ENCODE results near the gene DHRS2. TPM values are rescaled to one million over a fixed set of nuclear protein-coding genes. Genes with fewer than 3 reads are reported as not detected.
"Not testable (repeated sequence)": the region's sequence is repeated elsewhere in the genome, so short reads cannot be mapped to it uniquely, and the experiment has no call there.

Gene DHRS2
- total RNA-seq, 2 donors from 2014 or later: 1.3 to 3.3 TPM

- Histone ChIP-seq H3K4me3 (no peak overlapping the region), H3K27ac (peak overlapping the region in 3 of 4 donors; percentile 73 to 91 (median 77)), H3K4me1 (peaks cover 93% of the 10 kb centered on the region), H3K9me3 (no peaks in the 10 kb centered on the region), H3K36me3 (replicated peaks in 1 of 2; ENCODE audit: insufficient read depth in 1 of 2, low read depth in 2 of 2) (no peaks in the 10 kb centered on the region), H3K27me3 (no peaks in the 10 kb centered on the region)
- intact Hi-C loops (cut with DNase I): no loop called here
- TF ChIP-seq POLR2A (IDR thresholded peaks at IDR 0.05) (no peak), CTCF (IDR thresholded peaks at IDR 0.05) (no peak)
- 82 to 91% methylated on average over 3 of the region's 3 CpGs for WGBS, 2 donors
- ATAC-seq (no peak), DNase-seq (no peak)
These were observed 27.2 kb upstream of the DHRS2 start for GRCh38 chr14:23609001-23609400.

GRCh38 chr14:23609411-23610089, 26.6 kb upstream of the DHRS2 start:
- peak in 2 of 4 donors; percentile 25 to 60 for DNase-seq
- H3K36me3 ChIP-seq (replicated peaks in 1 of 2; ENCODE audit: insufficient read depth in 1 of 2, low read depth in 2 of 2); intact Hi-C loops (cut with DNase I); H3K4me3 ChIP-seq; H3K27me3 ChIP-seq; H3K9me3 ChIP-seq: not testable (repeated sequence)
- peaks cover 98% of the 10 kb centered on the region for H3K4me1 ChIP-seq
- peak overlapping the region in 3 of 4 donors; percentile 73 to 91 (median 77) for H3K27ac ChIP-seq
- WGBS, 2 donors: 36 to 45% methylated on average over 7 of the region's 7 CpGs
- ATAC-seq: peak; percentile 25

GRCh38 chr14:23610090-23610814, 25.9 kb upstream of the DHRS2 start:
- no peak for ATAC-seq
- no peak for DNase-seq
- Histone ChIP-seq H3K36me3 (replicated peaks in 1 of 2; ENCODE audit: insufficient read depth in 1 of 2, low read depth in 2 of 2) (no peaks in the 10 kb centered on the region), H3K9me3 (no peaks in the 10 kb centered on the region), H3K27ac (peak overlapping the region in 3 of 4 donors; percentile 73 to 91 (median 77)), H3K27me3 (no peaks in the 10 kb centered on the region), H3K4me3 (no peak overlapping the region), H3K4me1 (peaks cover 100% of the 10 kb centered on the region)
- intact Hi-C loops (cut with DNase I): no loop called here
- TF ChIP-seq POLR2A (IDR thresholded peaks at IDR 0.05) (no peak), CTCF (IDR thresholded peaks at IDR 0.05) (no peak)
- 61 to 82% methylated on average over 2 of the region's 2 CpGs for WGBS, 2 donors

GRCh38 chr14:23610815-23611289, 25.3 kb upstream of the DHRS2 start:
- no peak for ATAC-seq
- H3K4me1 ChIP-seq: peaks cover 99% of the 10 kb centered on the region

More at GRCh38 chr14:23610815-23611289, 25.3 kb upstream of the DHRS2 start:
- no peak for TF ChIP-seq POLR2A (IDR thresholded peaks at IDR 0.05)
- TF ChIP-seq CTCF (IDR thresholded peaks at IDR 0.05): no peak
- no peaks in the 10 kb centered on the region for H3K9me3 ChIP-seq
- 52 to 60% methylated on average over 4 of the region's 4 CpGs for WGBS, 2 donors
- intact Hi-C loops (cut with DNase I): no loop called here
- peak overlapping the region; percentile 63 to 91 (median 75) for H3K27ac ChIP-seq
- no peak overlapping the region for H3K4me3 ChIP-seq
- no peaks in the 10 kb centered on the region for H3K36me3 ChIP-seq (replicated peaks in 1 of 2; ENCODE audit: insufficient read depth in 1 of 2, low read depth in 2 of 2)
- DNase-seq: no peak
- H3K27me3 ChIP-seq: no peaks in the 10 kb centered on the region
